WTC11 (cell line): Measurements from ENCODE around the gene C1QTNF6. TPM values are rescaled to one million over a fixed set of nuclear protein-coding genes. Genes with fewer than 3 reads are reported as not detected.

Experiments
- ATAC-seq: fragments of 200-7000 bp; cut with Tn5 transposase; 2 replicates; pipeline ENCODE4 v1.10.0; 2021; ENCODE audit warnings: mild to moderate bottlenecking, moderate library complexity
- CTCF ChIA-PET: fragments of 300-600 bp; sonication (Branson Sonifier 250); formaldehyde crosslinking; loops from one replicate; lab custom pipeline; 2021; ENCODE audit warnings: antibody characterized with exemption; lab: Charles Lee
- POLR2A ChIA-PET: fragments of 350-600 bp; sonication (Branson Sonifier 250); formaldehyde crosslinking; loops from one replicate; lab custom pipeline; 2021; ENCODE audit warnings: antibody characterized with exemption; lab: Charles Lee
- DNase-seq: peaks from one replicate; pipeline ENCODE4 v3.0.0; 2021; ENCODE audit warnings: low spot score
- H3K27ac Mint-ChIP-seq: 2 replicates; pipeline ENCODE4 v1.8.0; 2021; ENCODE audit warnings: mixed read lengths
- H3K27me3 Mint-ChIP-seq: 2 replicates; pipeline ENCODE4 v1.8.0; 2021; ENCODE audit warnings: low read depth, mild to moderate bottlenecking, moderate library complexity, mixed read lengths
- H3K36me3 Mint-ChIP-seq: 2 replicates; pipeline ENCODE4 v1.8.0; 2021; ENCODE audit warnings: mixed read lengths
- H3K4me1 Mint-ChIP-seq: 2 replicates; pipeline ENCODE4 v1.8.0; 2022; ENCODE audit warnings: mixed read lengths
- H3K4me3 Mint-ChIP-seq: 2 replicates; pipeline ENCODE4 v1.8.0; 2021; ENCODE audit warnings: mild to moderate bottlenecking, moderate library complexity, mixed read lengths
- H3K9me3 Mint-ChIP-seq: 2 replicates; pipeline ENCODE4 v1.8.0; 2021; ENCODE audit warnings: mixed read lengths
- ATF1 ChIP-seq: sonication (generic); formaldehyde crosslinking; IDR thresholded peaks from 2 replicates; pipeline ENCODE4 v1.8.1; 2023; ENCODE audit warnings: mild to moderate bottlenecking, moderate library complexity, missing genetic modification reagents
- ATF2 ChIP-seq: sonication (generic); formaldehyde crosslinking; IDR thresholded peaks from 2 replicates; pipeline ENCODE4 v1.8.1; 2022; ENCODE audit warnings: low read depth, missing genetic modification reagents, borderline replicate concordance
- ATF6 ChIP-seq: sonication (generic); formaldehyde crosslinking; IDR thresholded peaks from 2 replicates; pipeline ENCODE4 v1.8.1; 2023; ENCODE audit warnings: mild to moderate bottlenecking, missing genetic modification reagents
- CDX4 ChIP-seq: fragments of 250-450 bp; sonication (Bioruptor Pico); IDR thresholded peaks from 2 replicates; pipeline ENCODE4 v1.9.0; 2021; ENCODE audit warnings: moderate library complexity, mild to moderate bottlenecking, inconsistent platforms, borderline replicate concordance
- ESRRA ChIP-seq: sonication (generic); formaldehyde crosslinking; IDR thresholded peaks from 2 replicates; pipeline ENCODE4 v1.8.1; 2022; ENCODE audit warnings: mild to moderate bottlenecking, missing genetic modification reagents, borderline replicate concordance
- ETV6 ChIP-seq: sonication (generic); formaldehyde crosslinking; IDR thresholded peaks from 2 replicates; pipeline ENCODE4 v1.8.1; 2022; ENCODE audit warnings: mild to moderate bottlenecking, missing genetic modification reagents
- GTF2I ChIP-seq: fragments of 250-450 bp; sonication (Bioruptor Pico); conservative IDR thresholded peaks from 2 replicates; pipeline ENCODE4 v1.4.0; 2021; ENCODE audit warnings: mild to moderate bottlenecking
- NR3C1 ChIP-seq: sonication (generic); formaldehyde crosslinking; conservative IDR thresholded peaks from 2 replicates; pipeline ENCODE4 v1.8.1; 2023; ENCODE audit warnings: low read depth, mild to moderate bottlenecking, missing genetic modification reagents
- PREB ChIP-seq: sonication (generic); formaldehyde crosslinking; IDR thresholded peaks from 2 replicates; pipeline ENCODE4 v1.8.1; 2022; ENCODE audit warnings: mild to moderate bottlenecking, missing genetic modification reagents, moderate library complexity, borderline replicate concordance
- USF1 ChIP-seq: sonication (generic); formaldehyde crosslinking; IDR thresholded peaks from 2 replicates; pipeline ENCODE4 v1.8.0; 2022; ENCODE audit warnings: mild to moderate bottlenecking, missing genetic modification reagents
- USF2 ChIP-seq: sonication (generic); formaldehyde crosslinking; IDR thresholded peaks from 2 replicates; pipeline ENCODE4 v1.8.1; 2023; ENCODE audit warnings: mild to moderate bottlenecking, missing genetic modification reagents, moderate library complexity
- ZBTB21 ChIP-seq: sonication (generic); formaldehyde crosslinking; IDR thresholded peaks from 2 replicates; pipeline ENCODE4 v1.8.1; 2023; ENCODE audit warnings: mild to moderate bottlenecking, missing genetic modification reagents, borderline replicate concordance
- ZNF138 ChIP-seq: sonication (generic); formaldehyde crosslinking; conservative IDR thresholded peaks from 2 replicates; pipeline ENCODE4 v1.8.1; 2022; ENCODE audit warnings: mild to moderate bottlenecking, moderate library complexity, missing genetic modification reagents
- ZNF263 ChIP-seq: sonication (generic); formaldehyde crosslinking; IDR thresholded peaks from 2 replicates; pipeline ENCODE4 v1.8.1; 2022; ENCODE audit warnings: low read depth, mild to moderate bottlenecking, moderate library complexity, missing genetic modification reagents
- ZNF416 ChIP-seq: fragments of 250-450 bp; sonication (Bioruptor Pico); IDR thresholded peaks from 2 replicates; pipeline ENCODE4 v1.9.0; 2021; ENCODE audit warnings: mild to moderate bottlenecking, inconsistent platforms
- ZNF425 ChIP-seq: fragments of 250-450 bp; sonication (Bioruptor Pico); conservative IDR thresholded peaks from 2 replicates; pipeline ENCODE4 v1.9.0; 2021; ENCODE audit warnings: mild to moderate bottlenecking
- ZSCAN18 ChIP-seq: fragments of 250-450 bp; sonication (Bioruptor Pico); IDR thresholded peaks from 2 replicates; pipeline ENCODE4 v2.1.2; 2022; ENCODE audit warnings: mild to moderate bottlenecking, moderate library complexity
- total RNA-seq: library from RNA; stranded (reverse); gene quantifications from 3 replicates; pipeline ENCODE4 v1.2.3, GENCODE V29; 2021

Gene C1QTNF6
- total RNA-seq, 1 experiment from 2014 or later = 5.9 TPM

GRCh38 chr22:37190262-37190780 is 2.3 kb upstream of the C1QTNF6 start:
- CTCF ChIA-PET = interaction anchor here (0.8 to 1.7 kb wide), 2 partner anchors 9 to 24 kb away, joined by 3 to 4 read pairs; no protein-coding TSS in a partner anchor
- H3K4me1 Mint-ChIP-seq = peaks cover 46% of the 10 kb centered on the region
- ATAC-seq = no peak
- DNase-seq = no peak
- TF ChIP-seq PREB (CRISPR knock-in tag) = no peak
- no peak for TF ChIP-seq ATF2
- no peak for TF ChIP-seq ETV6
- no peak for TF ChIP-seq ESRRA (CRISPR knock-in tag)
- TF ChIP-seq ZNF138 (CRISPR knock-in tag) = no peak
- no peak for TF ChIP-seq GTF2I (CRISPR knock-in tag)
- TF ChIP-seq NR3C1 (CRISPR knock-in tag) = no peak
- TF ChIP-seq ZNF416 = no peak
- TF ChIP-seq ATF6 (CRISPR knock-in tag) = no peak
- no peak for TF ChIP-seq ZNF263
- TF ChIP-seq ZBTB21 (CRISPR knock-in tag) = no peak
- no peak for TF ChIP-seq CDX4 (CRISPR knock-in tag)
- no peak for TF ChIP-seq USF1 (CRISPR knock-in tag)
- TF ChIP-seq ZSCAN18 (CRISPR knock-in tag) = no peak
- TF ChIP-seq ATF1 (CRISPR knock-in tag) = no peak
- TF ChIP-seq ZNF425 (CRISPR knock-in tag) = no peak
- no peak for TF ChIP-seq USF2 (CRISPR knock-in tag)
- TF ChIP-seq, all 79 proteins: peak for 0
- peaks cover 26% of the 10 kb centered on the region for H3K36me3 Mint-ChIP-seq
- POLR2A ChIA-PET = no interaction called here
- no peaks in the 10 kb centered on the region; the same call in 1 of the 2 replicates for H3K27me3 Mint-ChIP-seq
- H3K4me3 Mint-ChIP-seq = no peak overlapping the region
- no peak overlapping the region for H3K27ac Mint-ChIP-seq
- peaks cover 27% of the 10 kb centered on the region for H3K9me3 Mint-ChIP-seq
